Measurements from ENCODE around the gene DMBX1. TPM values are rescaled to one million over a fixed set of nuclear protein-coding genes. Genes with fewer than 3 reads are reported as not detected.

DMBX1 gene
- total and polyA plus RNA-seq, 9 of the 15 experiments (the other 6 are each of a cell fraction or from before 2014, with no cell fraction given), result 0.25 to 4.3 (median 1.0) TPM

- TF ChIP-seq, protein P1, sequence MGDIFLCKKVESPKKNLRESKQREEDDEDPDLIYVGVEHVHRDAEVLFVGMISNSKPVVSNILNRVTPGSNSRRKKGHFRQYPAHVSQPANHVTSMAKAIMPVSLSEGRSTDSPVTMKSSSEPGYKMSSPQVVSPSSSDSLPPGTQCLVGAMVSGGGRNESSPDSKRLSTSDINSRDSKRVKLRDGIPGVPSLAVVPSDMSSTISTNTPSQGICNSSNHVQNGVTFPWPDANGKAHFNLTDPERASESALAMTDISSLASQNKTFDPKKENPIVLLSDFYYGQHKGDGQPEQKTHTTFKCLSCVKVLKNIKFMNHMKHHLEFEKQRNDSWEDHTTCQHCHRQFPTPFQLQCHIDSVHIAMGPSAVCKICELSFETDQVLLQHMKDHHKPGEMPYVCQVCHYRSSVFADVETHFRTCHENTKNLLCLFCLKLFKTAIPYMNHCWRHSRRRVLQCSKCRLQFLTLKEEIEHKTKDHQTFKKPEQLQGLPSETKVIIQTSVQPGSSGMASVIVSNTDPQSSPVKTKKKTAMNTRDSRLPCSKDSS (IDR thresholded peaks at IDR 0.05; ENCODE audit: low read depth, partially characterized antibody), result no peak
- TF ChIP-seq DDX20 (tag; IDR thresholded peaks at IDR 0.05; ENCODE audit: low read depth), result no peak
- TF ChIP-seq SMARCE1 (IDR thresholded peaks at IDR 0.05), result no peak
- TF ChIP-seq ZNF408 (CRISPR knock-in tag; IDR thresholded peaks at IDR 0.05; ENCODE audit: low read depth), result no peak
- TF ChIP-seq YY1 (IDR thresholded peaks at IDR 0.05; ENCODE audit: borderline replicate concordance in 1 of 3, control insufficient read depth in 1 of 3, extremely low read depth in 1 of 3, insufficient read depth in 3 of 3, insufficient read length in 1 of 3, insufficient replicate concordance in 2 of 3, low read depth in 1 of 3, low read length in 2 of 3), result peak in 1 of 3 experiments; percentile 31
- no peak for TF ChIP-seq MCM7 (IDR thresholded peaks at IDR 0.05)
- TF ChIP-seq PHB (CRISPR knock-in tag; IDR thresholded peaks at IDR 0.05), result no peak
- TF ChIP-seq TRIM28 (IDR thresholded peaks at IDR 0.05), result no peak
- no peak for TF ChIP-seq KDM2B (CRISPR knock-in tag; IDR thresholded peaks at IDR 0.05)
- TF ChIP-seq ZNF311 (CRISPR knock-in tag; IDR thresholded peaks at IDR 0.05), result no peak
- TF ChIP-seq CHCHD3 (CRISPR knock-in tag; IDR thresholded peaks at IDR 0.05), result no peak
- no peak for TF ChIP-seq RUNX1 (IDR thresholded peaks at IDR 0.05; ENCODE audit: low read depth)
- TF ChIP-seq RBM39 (optimal IDR thresholded peaks at IDR 0.05; ENCODE audit: low read depth, low read length), result peak; percentile 45
- TF ChIP-seq, protein P2, sequence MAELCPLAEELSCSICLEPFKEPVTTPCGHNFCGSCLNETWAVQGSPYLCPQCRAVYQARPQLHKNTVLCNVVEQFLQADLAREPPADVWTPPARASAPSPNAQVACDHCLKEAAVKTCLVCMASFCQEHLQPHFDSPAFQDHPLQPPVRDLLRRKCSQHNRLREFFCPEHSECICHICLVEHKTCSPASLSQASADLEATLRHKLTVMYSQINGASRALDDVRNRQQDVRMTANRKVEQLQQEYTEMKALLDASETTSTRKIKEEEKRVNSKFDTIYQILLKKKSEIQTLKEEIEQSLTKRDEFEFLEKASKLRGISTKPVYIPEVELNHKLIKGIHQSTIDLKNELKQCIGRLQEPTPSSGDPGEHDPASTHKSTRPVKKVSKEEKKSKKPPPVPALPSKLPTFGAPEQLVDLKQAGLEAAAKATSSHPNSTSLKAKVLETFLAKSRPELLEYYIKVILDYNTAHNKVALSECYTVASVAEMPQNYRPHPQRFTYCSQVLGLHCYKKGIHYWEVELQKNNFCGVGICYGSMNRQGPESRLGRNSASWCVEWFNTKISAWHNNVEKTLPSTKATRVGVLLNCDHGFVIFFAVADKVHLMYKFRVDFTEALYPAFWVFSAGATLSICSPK (IDR thresholded peaks at IDR 0.05; ENCODE audit: borderline replicate concordance), result no peak
- TF ChIP-seq HMGXB4 (CRISPR knock-in tag; IDR thresholded peaks at IDR 0.05), result no peak
- TF ChIP-seq, protein P3, sequence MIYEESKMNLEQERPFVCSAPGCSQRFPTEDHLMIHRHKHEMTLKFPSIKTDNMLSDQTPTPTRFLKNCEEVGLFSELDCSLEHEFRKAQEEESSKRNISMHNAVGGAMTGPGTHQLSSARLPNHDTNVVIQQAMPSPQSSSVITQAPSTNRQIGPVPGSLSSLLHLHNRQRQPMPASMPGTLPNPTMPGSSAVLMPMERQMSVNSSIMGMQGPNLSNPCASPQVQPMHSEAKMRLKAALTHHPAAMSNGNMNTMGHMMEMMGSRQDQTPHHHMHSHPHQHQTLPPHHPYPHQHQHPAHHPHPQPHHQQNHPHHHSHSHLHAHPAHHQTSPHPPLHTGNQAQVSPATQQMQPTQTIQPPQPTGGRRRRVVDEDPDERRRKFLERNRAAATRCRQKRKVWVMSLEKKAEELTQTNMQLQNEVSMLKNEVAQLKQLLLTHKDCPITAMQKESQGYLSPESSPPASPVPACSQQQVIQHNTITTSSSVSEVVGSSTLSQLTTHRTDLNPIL (CRISPR knock-in tag; IDR thresholded peaks at IDR 0.05), result no peak
- no peak for TF ChIP-seq OTX1 (CRISPR knock-in tag; IDR thresholded peaks at IDR 0.05)
- TF ChIP-seq TCF7 (IDR thresholded peaks at IDR 0.05; ENCODE audit: borderline replicate concordance), result no peak
- no peak for TF ChIP-seq PURB (CRISPR knock-in tag; IDR thresholded peaks at IDR 0.05; ENCODE audit: low read depth)
- no peak for TF ChIP-seq ZSCAN29 (IDR thresholded peaks at IDR 0.05)
- TF ChIP-seq NCOA6 (IDR thresholded peaks at IDR 0.05), result no peak
- TF ChIP-seq SRSF7 (optimal IDR thresholded peaks at IDR 0.05; ENCODE audit: low read depth, low read length), result no peak
- no peak for TF ChIP-seq KAT7 (CRISPR knock-in tag; IDR thresholded peaks at IDR 0.05; ENCODE audit: borderline replicate concordance)
Observed at GRCh38 chr1:46446646-46447498, 42.8 kb upstream of the DMBX1 start (continued).
